Pancreas (tissue), 10 donors: Measurements from ENCODE around the gene LZTS3. TPM values are rescaled to one million over a fixed set of nuclear protein-coding genes. Genes with fewer than 3 reads are reported as not detected.
"Not testable (repeated sequence)": the region's sequence is repeated elsewhere in the genome, so short reads cannot be mapped to it uniquely, and the experiment has no call there.

Experiments used
- ATAC-seq, 4 donors: fragments of 200-7000 bp; cut with Tn5 transposase; one replicate each; pipeline versions ENCODE4 v1.8.0 to v1.9.1; 2020; ENCODE audit warnings: mild to moderate bottlenecking in 4 of 4, moderate library complexity in 4 of 4
- DNase-seq, 6 donors: peaks; one replicate each; pipeline ENCODE4 v3.0.0-alpha.2; 2020
- FAIRE-seq: peaks from 2 replicates; lab custom pipeline; 2012; peaks lifted over from hg19 to GRCh38; lab: Jason Lieb, UNC
- H3K27ac ChIP-seq, 4 donors: fragments of 200-600 bp; sonication (generic); 1 replicate in 3 of 4; 2 replicates in 1 of 4; pipeline versions ENCODE4 v1.5.0 to v1.8.0; 2020
- H3K27me3 ChIP-seq, 4 donors: fragments of 200-600 bp; one replicate each; pipeline ENCODE4 v1.8.0; 2021
- H3K36me3 ChIP-seq, 3 donors: fragments of 200-600 bp; sonication (generic) in 1 of 3; one replicate each; pipeline versions ENCODE4 v1.5.0 to v1.8.0; 2020 to 2021
- H3K4me1 ChIP-seq, 3 donors: fragments of 200-600 bp; one replicate each; pipeline ENCODE4 v1.8.0; 2021
- H3K4me3 ChIP-seq, 4 donors: fragments of 200-600 bp; sonication (generic) in 2 of 4; one replicate each; pipeline versions ENCODE4 v1.5.0 to v1.8.0; 2020 to 2021
- H3K9me3 ChIP-seq, 4 donors: fragments of 200-600 bp; one replicate each; pipeline ENCODE4 v1.8.0; 2021
- WGBS, 2 donors: extraction: QIAGEN DNeasy Blood & Tissue Kit; methylation state at CpG; one replicate each; pipeline ENCODE4 v1.1.7; 2013; 5-methylcytosine and 5-hydroxymethylcytosine counted together
- intact Hi-C, 3 donors: fragments of 100-400 bp; cut with DNase I; formaldehyde crosslinking; loops; one replicate each; pipeline versions ENCODE4 v1.11.1 to v1.14.2; 2022
- polyA plus RNA-seq, 2 donors: library from polyadenylated mRNA; stranded (reverse); fragments of 200-250 nt; gene quantifications; one replicate each; pipeline ENCODE4 v1.2.3, GENCODE V29; 2013
- total RNA-seq, 6 donors: library from RNA; stranded (reverse); fragmentation: NEBNext Ultra II Directional in 4 of 6; extraction: Animal tissue kit (Norgen Biotek cat#: 25700) in 4 of 6; gene quantifications; one replicate each; pipeline versions ENCODE4 v1.2.1 to v1.2.4, GENCODE V29; 2021 to 2023
- TF ChIP-seq, protein P1 (sequence below), 4 donors: fragments of 200-600 bp; sonication (generic) in 3 of 4; IDR thresholded peaks; one replicate each; pipeline versions ENCODE4 v1.5.0 to v1.8.0; 2021; ENCODE audit warnings: antibody characterized with exemption in 4 of 4
- donor health status: healthy with polysubstance abuse.
- donor health status: DM: no; HTN: no; CAD: no; lungs with moderate emphysema.
- donor health status: DM: no; HTN: no; CAD: no.
- donor health status: control.
- donor health status: control.
- donor health status: Bipolar disorder and iron deficiency.
- donor health status: DM: yes; HTN: yes; CAD: no.
- donor health status: DM: no; HTN: no; CAD: no.
- donor health status: DM: no; HTN: no; CAD: no.
- donor health status: DM: yes; HTN: yes; CAD: no.

The LZTS3 gene
- total and polyA plus RNA-seq, 8 donors = 17.5 to 30.5 (median 18.7) TPM

DNA sequence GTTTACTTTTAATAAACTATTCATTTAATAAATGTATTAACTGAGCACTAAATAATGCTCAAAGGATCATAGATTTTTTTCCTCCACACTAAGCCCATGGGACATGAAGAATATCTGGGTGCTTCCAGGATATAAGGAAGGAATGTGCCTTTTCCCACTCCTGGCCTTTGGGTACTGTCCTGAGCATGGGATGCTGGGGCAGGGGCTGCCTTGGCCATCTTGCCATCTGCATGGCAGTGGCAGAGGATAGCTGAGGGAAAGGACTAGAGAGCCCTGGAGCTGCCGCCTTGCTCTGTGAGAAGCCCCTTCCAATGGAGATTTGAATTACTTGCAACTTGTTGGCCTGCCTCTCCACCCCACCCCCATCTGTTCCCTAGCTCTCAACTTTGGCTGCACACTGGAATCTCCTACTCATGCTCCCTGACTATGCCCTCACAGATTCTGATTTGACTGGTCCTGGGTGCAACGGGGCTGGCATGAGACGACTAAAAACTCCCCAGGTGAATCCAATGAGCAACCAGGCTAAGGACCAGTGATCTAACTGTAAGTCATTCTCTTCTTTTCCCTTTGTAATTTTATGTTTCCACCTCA is 15.6 kb upstream of the LZTS3 start:
- no peak for ATAC-seq
- no peak overlapping the region for H3K27ac ChIP-seq
- H3K36me3 ChIP-seq = peaks cover 0 to 26% (median 12%) of the 10 kb centered on the region in 3 donors
- no peak overlapping the region for H3K4me3 ChIP-seq
- DNase-seq = peak in 1 of 6 donors; percentile 27
- H3K9me3 ChIP-seq = no peaks in the 10 kb centered on the region
- no peaks in the 10 kb centered on the region for H3K27me3 ChIP-seq
- no peak for FAIRE-seq
- intact Hi-C loops = no loop called here
- WGBS, 2 donors = 91 to 92% methylated on average over 3 of the region's 3 CpGs
- TF ChIP-seq, protein P1, sequence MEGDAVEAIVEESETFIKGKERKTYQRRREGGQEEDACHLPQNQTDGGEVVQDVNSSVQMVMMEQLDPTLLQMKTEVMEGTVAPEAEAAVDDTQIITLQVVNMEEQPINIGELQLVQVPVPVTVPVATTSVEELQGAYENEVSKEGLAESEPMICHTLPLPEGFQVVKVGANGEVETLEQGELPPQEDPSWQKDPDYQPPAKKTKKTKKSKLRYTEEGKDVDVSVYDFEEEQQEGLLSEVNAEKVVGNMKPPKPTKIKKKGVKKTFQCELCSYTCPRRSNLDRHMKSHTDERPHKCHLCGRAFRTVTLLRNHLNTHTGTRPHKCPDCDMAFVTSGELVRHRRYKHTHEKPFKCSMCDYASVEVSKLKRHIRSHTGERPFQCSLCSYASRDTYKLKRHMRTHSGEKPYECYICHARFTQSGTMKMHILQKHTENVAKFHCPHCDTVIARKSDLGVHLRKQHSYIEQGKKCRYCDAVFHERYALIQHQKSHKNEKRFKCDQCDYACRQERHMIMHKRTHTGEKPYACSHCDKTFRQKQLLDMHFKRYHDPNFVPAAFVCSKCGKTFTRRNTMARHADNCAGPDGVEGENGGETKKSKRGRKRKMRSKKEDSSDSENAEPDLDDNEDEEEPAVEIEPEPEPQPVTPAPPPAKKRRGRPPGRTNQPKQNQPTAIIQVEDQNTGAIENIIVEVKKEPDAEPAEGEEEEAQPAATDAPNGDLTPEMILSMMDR (IDR thresholded peaks at IDR 0.05) = no peak
- no peaks in the 10 kb centered on the region for H3K4me1 ChIP-seq

DNA sequence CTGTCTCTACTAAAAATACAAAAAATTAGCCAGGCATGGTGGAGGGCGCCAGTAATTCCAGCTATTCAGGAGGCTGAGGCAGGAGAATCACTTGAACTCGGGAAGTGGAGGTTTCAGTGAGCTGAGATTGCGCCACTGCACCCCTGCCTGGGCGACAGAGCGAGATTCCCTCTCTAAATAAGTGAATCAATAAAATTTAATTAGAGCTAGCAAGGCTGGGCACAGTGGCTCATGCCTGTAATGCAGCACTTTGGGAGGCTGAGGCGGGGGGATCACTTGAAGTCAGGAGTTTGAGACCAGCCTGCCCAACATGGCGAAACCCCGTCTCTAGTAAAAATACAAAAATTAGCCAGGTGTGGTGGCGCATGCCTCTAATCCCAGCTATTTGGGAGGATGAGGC is 14.5 kb upstream of the LZTS3 start:
- FAIRE-seq, ATAC-seq, intact Hi-C loops, H3K27ac ChIP-seq, H3K9me3 ChIP-seq, H3K4me3 ChIP-seq, H3K27me3 ChIP-seq, H3K4me1 ChIP-seq: not testable (repeated sequence)
- 95 to 98% methylated on average over 9 of the region's 9 CpGs for WGBS, 2 donors
- peak in 1 of 6 donors; percentile 16 for DNase-seq
- peaks cover 0 to 16% (median 11%) of the 10 kb centered on the region in 3 donors for H3K36me3 ChIP-seq

DNA sequence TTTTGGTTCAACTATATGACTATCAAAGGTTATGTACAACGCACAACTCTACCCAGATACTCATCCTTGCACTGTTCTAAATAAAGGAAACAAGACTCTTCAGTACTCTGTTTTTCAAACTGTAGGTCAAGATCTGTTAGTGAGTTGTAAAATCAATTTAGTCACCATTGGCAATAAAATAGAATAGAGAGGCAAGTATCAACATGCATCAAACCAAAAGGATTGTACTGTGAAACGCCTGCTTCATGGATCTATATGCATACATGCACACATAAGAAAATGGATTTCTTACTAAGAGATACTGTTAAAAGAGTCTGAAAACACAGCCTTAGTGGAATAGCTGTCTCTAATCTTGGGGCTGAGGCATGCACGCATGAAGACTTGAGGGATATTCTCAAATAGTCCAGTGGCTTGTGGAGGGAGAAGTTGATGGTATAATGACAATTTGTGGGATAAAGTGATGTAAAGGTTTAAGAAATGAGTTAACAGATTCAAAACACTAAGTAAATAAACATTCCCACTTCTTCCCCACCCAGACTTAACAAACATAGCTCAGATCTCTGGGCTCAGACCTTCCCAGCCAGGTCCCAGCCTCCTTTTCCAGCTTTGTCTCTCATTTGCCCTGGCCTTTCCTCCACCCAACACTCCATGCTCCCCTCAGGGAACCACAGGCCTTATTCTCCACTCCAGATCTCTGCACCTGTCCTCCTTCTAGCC is 10.7 kb upstream of the LZTS3 start:
- DNase-seq (peak in 1 of 6 donors; percentile 2), ATAC-seq (no peak), FAIRE-seq (no peak)
- Histone ChIP-seq H3K27ac (no peak overlapping the region), H3K9me3 (no peaks in the 10 kb centered on the region), H3K36me3 (no peaks in the 10 kb centered on the region), H3K27me3 (no peaks in the 10 kb centered on the region), H3K4me1 (peaks cover 0 to 4% (median 0%) of the 10 kb centered on the region in 3 donors), H3K4me3 (no peak overlapping the region)
- TF ChIP-seq, protein P1 (IDR thresholded peaks at IDR 0.05) = no peak
- 89 to 92% methylated on average over 3 of the region's 3 CpGs for WGBS, 2 donors
- intact Hi-C loops = no loop called here

DNA sequence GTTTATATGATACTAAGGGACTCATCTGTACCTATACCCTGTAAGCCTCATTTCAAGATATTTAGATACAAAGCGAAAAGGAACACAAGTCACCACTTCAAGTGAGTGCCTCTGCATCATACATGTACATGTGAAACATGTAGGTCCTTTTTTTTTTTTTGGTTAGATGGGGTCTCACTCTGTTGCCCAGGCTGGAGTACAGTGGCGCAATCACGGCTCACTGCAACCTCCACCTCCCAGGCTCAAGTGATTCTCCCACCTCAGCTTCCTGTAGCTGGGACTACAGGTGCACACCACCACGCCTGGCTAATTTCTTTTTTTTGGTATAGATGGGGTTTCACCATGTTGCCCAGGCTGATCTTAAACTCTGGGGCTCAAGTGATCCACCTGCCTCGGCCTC is 9.1 kb upstream of the LZTS3 start:
- H3K4me3 ChIP-seq, H3K9me3 ChIP-seq, H3K36me3 ChIP-seq, H3K27ac ChIP-seq, FAIRE-seq, ATAC-seq, intact Hi-C loops, H3K27me3 ChIP-seq: not testable (repeated sequence)
- WGBS, 2 donors = 98% methylated on average over 5 of the region's 5 CpGs
- peak in 1 of 6 donors; percentile 4 for DNase-seq
- H3K4me1 ChIP-seq = peaks cover 0 to 12% (median 5%) of the 10 kb centered on the region in 3 donors

DNA sequence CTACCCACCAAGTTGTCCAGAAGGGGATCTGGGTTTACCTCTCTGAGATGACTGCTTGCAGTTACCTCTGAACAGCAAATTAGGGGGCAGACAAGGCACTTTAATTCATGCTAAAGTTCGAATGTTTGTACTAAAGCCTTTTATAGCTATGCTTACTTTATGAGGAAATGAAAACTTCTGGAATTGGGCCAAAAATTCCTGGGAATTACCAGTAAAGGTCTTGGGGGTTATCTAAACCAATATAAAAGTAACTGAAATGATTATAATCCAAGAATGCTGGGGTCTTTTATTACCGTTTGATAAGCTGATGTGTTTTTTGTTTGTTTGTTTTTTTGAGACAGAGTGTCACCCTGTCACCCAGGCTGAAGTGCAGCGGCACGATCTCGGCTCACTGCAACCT is 7.9 kb upstream of the LZTS3 start:
- TF ChIP-seq, protein P1 (IDR thresholded peaks at IDR 0.05) = no peak
- H3K36me3 ChIP-seq = no peaks in the 10 kb centered on the region
- no peaks in the 10 kb centered on the region for H3K9me3 ChIP-seq
- H3K4me3 ChIP-seq = no peak overlapping the region
- no peak for DNase-seq
- no peaks in the 10 kb centered on the region for H3K27me3 ChIP-seq
- ATAC-seq = no peak
- no peak overlapping the region for H3K27ac ChIP-seq
- peaks cover 0 to 12% (median 5%) of the 10 kb centered on the region in 3 donors for H3K4me1 ChIP-seq
- intact Hi-C loops = no loop called here
- 38 to 58% methylated on average over 5 of the region's 5 CpGs for WGBS, 2 donors
- FAIRE-seq = no peak

DNA sequence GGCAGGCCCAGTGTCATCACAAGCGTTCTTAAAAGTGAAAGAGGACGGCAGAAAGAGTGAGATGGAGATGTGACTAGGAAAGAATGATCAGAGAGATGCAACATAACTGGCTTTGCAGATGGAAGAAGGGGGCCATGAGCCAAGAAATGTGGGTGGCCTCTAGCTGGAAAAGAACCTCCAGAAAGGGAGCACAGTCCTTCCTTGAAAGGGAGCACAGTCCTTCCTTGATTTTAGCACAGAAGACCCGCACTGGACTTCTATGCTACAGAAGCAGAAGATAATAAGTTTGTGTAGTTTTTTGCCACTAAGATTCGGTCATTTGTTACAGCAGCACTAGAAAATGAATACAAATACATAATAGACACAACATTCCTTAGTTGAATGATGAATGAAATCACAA is 7.0 kb upstream of the LZTS3 start:
- Histone ChIP-seq H3K9me3 (no peaks in the 10 kb centered on the region), H3K4me3 (no peak overlapping the region), H3K36me3 (no peaks in the 10 kb centered on the region), H3K27me3 (no peaks in the 10 kb centered on the region), H3K27ac (no peak overlapping the region), H3K4me1 (peaks cover 0 to 16% (median 9%) of the 10 kb centered on the region in 3 donors)
- TF ChIP-seq, protein P1 (IDR thresholded peaks at IDR 0.05) = no peak
- DNase-seq (no peak), ATAC-seq (no peak), FAIRE-seq (no peak)
- WGBS, 2 donors = 63 to 72% methylated on average over 4 of the region's 4 CpGs
- intact Hi-C loops = no loop called here
